ENCODE data around the gene RP9.
"Not testable (repeated sequence)": the region's sequence is repeated elsewhere in the genome, so short reads cannot be mapped to it uniquely, and the experiment has no call there.

The RP9 gene

DNA sequence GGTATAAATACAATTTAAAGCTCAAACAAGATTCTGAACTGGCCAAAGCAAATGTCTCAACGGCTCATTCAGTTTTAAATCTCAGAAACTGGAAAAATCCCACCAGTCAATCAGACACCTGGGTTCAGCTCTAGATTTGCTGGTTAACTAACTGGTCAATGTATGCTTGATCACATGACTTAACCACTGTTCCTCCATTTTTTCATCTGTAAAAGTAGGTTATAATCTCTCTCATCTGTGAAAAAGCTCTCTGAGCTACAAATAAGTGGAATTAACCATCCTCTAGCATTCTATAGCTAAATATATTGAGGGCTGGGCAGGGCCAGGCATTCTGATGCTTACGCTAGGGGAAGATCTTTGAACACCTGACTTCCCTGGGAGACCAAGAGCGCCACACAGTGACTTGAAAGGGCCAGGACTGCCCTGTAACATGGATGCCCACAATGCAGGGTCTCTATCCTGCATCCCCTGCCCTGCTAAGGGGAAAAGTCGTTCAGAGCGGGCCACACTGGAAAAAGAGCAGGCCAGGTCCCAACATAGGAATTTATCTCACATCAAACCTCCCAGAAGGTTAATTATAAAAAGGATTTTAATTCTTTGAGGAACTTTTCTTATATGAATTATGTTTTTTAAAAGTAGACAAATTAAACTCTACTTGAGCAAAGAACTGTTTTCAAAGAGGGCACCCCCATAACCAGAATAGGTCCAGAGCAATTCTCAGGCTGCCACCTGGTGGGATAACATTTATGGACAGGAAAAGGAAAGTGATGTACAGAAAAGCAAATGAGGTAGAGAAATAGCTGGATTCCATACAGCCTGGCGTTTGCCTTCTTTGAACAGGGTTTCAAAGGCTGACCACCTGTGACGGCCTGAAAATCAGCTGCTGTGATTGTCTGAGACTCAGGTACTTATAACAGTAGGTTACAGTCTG, 1.8 kb downstream of the RP9 start:
- TF ChIP-seq, protein P1, sequence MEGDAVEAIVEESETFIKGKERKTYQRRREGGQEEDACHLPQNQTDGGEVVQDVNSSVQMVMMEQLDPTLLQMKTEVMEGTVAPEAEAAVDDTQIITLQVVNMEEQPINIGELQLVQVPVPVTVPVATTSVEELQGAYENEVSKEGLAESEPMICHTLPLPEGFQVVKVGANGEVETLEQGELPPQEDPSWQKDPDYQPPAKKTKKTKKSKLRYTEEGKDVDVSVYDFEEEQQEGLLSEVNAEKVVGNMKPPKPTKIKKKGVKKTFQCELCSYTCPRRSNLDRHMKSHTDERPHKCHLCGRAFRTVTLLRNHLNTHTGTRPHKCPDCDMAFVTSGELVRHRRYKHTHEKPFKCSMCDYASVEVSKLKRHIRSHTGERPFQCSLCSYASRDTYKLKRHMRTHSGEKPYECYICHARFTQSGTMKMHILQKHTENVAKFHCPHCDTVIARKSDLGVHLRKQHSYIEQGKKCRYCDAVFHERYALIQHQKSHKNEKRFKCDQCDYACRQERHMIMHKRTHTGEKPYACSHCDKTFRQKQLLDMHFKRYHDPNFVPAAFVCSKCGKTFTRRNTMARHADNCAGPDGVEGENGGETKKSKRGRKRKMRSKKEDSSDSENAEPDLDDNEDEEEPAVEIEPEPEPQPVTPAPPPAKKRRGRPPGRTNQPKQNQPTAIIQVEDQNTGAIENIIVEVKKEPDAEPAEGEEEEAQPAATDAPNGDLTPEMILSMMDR (IDR thresholded peaks at IDR 0.05; ENCODE audit: low read length, missing control alignments) = peak; percentile 51
- peak overlapping the region; percentile 83 for H3K4me3 ChIP-seq (replicated peaks; ENCODE audit: low read depth, low read length)
- peak; percentile 67 for DNase-seq (ENCODE audit: low read depth)

GRCh38 chr7:33101906-33102305, 7.3 kb downstream of the RP9 start:
- peak; percentile 41 for DNase-seq (ENCODE audit: low read depth)
- TF ChIP-seq, protein P1 (IDR thresholded peaks at IDR 0.05; ENCODE audit: low read length, missing control alignments) = no peak
- no peak overlapping the region for H3K4me3 ChIP-seq (replicated peaks; ENCODE audit: low read depth, low read length)

- TF ChIP-seq, protein P1 (IDR thresholded peaks at IDR 0.05; ENCODE audit: low read length, missing control alignments) = no peak
- no peak overlapping the region for H3K4me3 ChIP-seq (replicated peaks; ENCODE audit: low read depth, low read length)
- DNase-seq (ENCODE audit: low read depth) = no peak
Measured at GRCh38 chr7:33100770-33101169, 8.4 kb downstream of the RP9 start.

DNA sequence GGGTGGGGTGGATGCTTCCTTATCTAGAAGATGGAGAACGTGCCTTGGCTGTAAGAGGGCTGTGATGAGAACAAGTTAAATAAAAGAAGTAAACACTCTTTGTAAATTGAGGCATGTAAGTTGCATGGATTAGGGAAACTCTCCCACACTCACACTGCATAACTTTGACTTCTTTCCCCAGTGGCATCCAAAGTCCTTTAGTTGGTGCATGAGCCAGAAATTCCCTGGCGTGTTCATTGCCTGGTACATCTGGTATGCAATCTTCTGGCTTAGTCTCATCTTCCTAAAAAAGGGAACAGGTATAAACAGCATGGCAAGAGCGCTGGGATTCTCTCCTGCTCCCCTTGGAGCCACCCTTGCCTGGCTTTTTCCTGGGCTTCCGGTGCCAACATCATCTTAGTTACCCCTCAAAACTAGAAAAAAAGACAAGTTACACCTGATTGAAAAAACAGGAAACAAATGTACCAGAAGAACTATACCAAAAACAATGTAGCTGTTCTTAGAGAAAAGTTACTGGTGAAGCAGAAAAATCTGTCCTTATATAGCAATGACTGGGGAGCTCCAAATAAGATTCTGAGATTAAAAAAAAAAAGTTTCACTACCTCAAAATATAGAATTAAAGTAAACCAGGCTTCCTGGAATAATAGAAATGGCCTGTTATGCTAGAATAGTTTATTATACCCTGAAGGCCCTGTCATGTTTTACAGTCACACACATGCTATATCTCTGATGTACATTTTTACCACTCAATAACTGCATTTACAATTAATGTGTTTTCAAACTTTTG, 9.9 kb downstream of the RP9 start:
- no peak overlapping the region for H3K4me3 ChIP-seq (replicated peaks; ENCODE audit: low read depth, low read length)

DNA sequence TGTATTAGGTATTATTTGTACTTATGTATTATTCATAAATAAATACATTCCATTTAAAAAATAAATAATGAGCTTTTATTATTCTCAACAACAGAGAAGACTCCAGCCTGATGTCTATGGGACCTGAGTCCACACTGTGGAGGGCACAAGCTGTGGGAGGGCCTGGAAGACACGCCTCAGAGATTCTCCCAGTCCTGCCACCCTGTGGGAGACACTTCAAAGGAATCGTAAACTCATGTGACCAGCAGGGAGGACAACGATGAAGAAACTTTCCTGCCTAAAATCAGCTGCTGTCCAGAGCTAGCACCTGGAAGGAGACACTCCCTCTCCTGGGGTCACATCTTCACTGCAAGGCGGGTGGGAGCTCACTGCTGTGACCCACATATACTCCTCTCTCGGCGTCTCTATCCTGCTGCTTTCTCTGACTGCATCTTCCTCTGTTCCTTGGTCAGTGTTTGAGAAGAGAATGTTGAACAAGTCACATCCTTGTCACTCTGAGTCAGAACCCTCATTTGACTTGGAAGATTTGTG, 14.4 kb downstream of the RP9 start:
- H3K4me3 ChIP-seq (replicated peaks; ENCODE audit: low read depth, low read length); DNase-seq (ENCODE audit: low read depth): not testable (repeated sequence)

More for the DNA sequence above, 9.9 kb downstream of the RP9 start:
- TF ChIP-seq, protein P1 (IDR thresholded peaks at IDR 0.05; ENCODE audit: low read length, missing control alignments) = no peak
- DNase-seq (ENCODE audit: low read depth) = no peak

- TF ChIP-seq, protein P1 (IDR thresholded peaks at IDR 0.05; ENCODE audit: low read length, missing control alignments) = no peak
- DNase-seq (ENCODE audit: low read depth) = no peak
- H3K4me3 ChIP-seq (replicated peaks; ENCODE audit: low read depth, low read length) = no peak overlapping the region
Measured at GRCh38 chr7:33093266-33093665, 15.9 kb downstream of the RP9 start.

- no peak for DNase-seq (ENCODE audit: low read depth)
- H3K4me3 ChIP-seq (replicated peaks; ENCODE audit: low read depth, low read length) = no peak overlapping the region
- TF ChIP-seq, protein P1 (IDR thresholded peaks at IDR 0.05; ENCODE audit: low read length, missing control alignments) = no peak
Measured at GRCh38 chr7:33091641-33092191, 17.5 kb downstream of the RP9 start.
